Hippocampal formation (tissue), 2 donors: ENCODE measurements around the gene PDE7B.
"Not testable (repeated sequence)": the region's sequence is repeated elsewhere in the genome, so short reads cannot be mapped to it uniquely, and the experiment has no call there.

Experiments
- DNase-seq, 2 donors: peaks; one replicate each; lab custom pipeline; 2025; lab: John Stamatoyannopoulos, UW

Gene PDE7B

DNA sequence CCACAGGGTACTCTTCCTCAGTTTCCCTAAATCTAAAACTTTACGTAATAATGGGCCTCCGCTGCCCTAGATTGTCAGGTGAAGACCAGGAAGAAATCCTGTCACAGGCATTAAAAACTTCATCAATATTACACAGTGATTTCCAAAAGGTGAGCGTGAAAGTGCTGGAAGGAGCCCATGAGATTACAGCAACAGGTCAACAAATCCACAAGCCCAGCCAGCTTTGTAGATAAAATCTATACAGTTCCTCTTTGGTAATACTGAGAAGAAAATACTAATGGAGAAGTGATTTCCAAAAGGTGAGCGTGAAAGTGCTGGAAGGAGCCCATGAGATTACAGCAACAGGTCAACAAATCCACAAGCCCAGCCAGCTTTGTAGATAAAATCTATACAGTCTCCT, 254.3 kb downstream of the PDE7B start:
- DNase-seq, result not testable (repeated sequence)

GRCh38 chr6:136108361-136108945, 257.0 kb downstream of the PDE7B start:
- DNase-seq, result no peak

DNA sequence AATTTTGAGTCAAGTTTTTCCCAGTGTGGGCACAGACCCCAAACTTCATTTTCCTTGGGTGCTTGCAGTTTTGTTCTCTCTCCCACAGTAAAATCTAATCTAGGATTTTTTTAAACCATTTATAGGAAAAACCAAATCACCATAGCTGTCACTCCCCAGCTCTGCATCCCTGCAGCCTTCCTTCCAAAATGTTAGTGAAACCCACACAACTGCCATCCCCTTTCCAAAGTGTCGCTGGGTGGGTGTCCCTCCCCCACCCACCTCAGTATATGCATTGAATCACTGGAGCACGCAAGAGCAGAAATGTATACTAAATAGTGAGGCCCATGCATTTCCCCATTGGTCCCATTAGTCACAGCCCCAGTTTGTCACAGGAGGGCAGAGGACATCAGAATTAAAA, 260.3 kb downstream of the PDE7B start:
- DNase-seq, result no peak

GRCh38 chr6:136112262-136112661, 260.8 kb downstream of the PDE7B start:
- DNase-seq, result no peak

DNA sequence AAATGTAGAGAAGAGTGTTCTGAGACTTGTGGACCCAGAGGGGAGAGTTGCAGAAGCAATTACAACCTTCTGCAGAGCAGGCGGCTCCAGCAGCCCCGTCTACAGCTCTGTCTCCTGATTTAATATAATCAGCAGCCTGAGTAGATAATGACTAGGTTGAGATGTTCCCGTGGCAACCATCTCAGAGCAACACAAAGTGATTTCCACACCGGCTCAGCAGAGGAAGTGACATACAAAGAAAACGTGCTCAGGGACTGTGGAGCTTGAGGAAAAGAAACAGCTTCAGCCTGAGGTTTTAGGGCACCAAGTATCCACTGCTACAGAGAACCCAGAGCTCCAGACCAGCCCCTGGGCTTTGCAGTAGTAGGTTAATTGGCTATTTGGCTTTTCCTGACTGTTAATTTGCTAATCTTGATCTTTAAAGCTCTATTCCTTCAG, 262.3 kb downstream of the PDE7B start:
- no peak for DNase-seq

- DNase-seq, result no peak
Observed at GRCh38 chr6:136114661-136115060, 263.2 kb downstream of the PDE7B start.

GRCh38 chr6:136115941-136116340, 264.4 kb downstream of the PDE7B start:
- DNase-seq, result no peak

- DNase-seq, result no peak
Observed at GRCh38 chr6:136117081-136117480, 265.6 kb downstream of the PDE7B start.

GRCh38 chr6:136118787-136119186, 267.3 kb downstream of the PDE7B start:
- DNase-seq, result no peak

- DNase-seq, result no peak
Observed at GRCh38 chr6:136123468-136123867, 272.0 kb downstream of the PDE7B start.

DNA sequence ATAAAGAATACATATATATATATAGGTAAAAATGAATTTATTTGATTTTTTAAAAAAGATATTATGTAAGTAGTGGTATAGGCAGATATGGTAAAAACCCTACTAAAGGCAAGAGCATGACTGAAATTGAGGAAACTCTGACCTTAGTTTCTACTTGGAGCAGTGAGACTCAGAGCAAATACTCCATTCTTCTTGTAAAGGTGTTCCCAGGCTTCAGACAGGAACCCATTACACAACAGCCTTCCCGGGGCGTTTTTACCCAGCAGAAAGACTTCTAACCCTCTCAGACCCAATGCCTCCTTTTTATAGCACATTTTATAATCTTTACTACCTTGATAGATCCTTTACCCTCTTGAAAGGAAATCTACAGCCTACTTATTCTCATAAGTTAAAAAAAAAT, 274.1 kb downstream of the PDE7B start:
- DNase-seq, result no peak

- no peak for DNase-seq
Observed at GRCh38 chr6:136127873-136128272, 276.4 kb downstream of the PDE7B start.

GRCh38 chr6:136129365-136129764, 277.9 kb downstream of the PDE7B start:
- DNase-seq, result no peak

DNA sequence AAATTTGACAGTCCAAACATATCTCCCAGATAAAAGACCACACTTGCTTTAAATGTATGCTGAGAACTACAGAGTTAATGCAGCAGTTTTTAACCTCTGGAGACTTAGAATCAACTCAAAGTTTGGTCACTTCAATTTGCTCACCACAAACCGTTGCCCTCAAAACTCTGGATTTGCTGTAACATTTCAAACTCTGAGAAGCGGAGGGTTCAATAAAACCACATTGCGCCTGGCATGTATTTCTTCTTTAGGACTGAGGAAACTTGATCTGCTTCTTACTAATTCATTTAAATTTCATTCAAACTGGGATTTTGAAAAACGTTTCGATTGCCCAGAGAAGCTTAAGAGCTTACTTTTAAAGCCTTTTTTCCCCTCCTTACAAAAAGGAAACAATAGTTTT, 282.8 kb downstream of the PDE7B start:
- no peak for DNase-seq

GRCh38 chr6:136134751-136135150, 283.2 kb downstream of the PDE7B start:
- no peak for DNase-seq

DNA sequence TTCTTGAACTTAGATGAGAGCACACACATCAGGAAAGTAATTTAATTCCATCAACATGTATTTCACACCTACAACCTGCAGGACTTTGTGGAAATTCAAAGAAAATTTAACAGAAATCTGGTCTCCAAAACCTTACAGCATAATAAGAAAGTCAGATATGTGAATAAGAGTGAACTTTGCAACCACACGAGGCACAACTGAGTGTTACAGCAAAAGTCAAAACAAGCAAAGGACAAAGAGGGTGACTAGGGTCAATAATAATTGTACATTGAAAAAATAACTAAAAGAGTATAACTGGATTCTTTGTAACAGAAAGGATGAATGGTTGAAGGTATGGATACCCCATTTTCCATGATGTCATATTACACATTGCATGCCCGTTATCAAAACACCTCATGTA, 284.8 kb downstream of the PDE7B start:
- DNase-seq, result no peak

DNA sequence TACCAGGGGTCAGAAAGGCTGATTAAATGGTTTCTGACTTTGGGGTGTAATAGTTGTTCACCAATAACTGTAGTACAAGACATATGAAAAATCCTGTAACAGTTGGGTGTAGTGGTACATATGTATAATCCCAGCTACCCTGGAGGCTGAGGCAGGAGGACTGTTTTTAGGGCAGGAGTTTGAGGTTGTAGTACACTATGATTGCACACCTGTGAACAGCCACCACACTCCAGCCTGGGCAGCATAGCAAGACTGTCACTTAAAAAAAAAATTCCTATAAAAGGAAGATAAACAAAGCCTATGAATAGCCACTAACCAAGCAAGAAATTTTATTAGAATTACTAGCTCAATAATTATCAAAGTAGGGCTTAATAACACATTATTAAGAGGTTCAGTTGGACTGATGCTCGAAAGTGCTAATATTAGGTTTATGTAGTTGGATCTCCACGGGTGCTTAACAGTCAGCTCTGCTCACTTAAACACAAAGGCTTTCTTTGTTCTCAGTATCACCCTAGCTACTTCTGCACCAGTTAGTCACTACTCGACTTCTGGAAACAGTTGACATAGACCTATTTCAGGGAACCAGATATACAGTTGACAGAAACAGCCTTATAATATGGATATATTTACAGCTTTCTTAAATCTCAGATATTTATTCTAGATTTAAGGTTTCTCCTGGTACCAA, 285.6 kb downstream of the PDE7B start:
- no peak for DNase-seq

DNA sequence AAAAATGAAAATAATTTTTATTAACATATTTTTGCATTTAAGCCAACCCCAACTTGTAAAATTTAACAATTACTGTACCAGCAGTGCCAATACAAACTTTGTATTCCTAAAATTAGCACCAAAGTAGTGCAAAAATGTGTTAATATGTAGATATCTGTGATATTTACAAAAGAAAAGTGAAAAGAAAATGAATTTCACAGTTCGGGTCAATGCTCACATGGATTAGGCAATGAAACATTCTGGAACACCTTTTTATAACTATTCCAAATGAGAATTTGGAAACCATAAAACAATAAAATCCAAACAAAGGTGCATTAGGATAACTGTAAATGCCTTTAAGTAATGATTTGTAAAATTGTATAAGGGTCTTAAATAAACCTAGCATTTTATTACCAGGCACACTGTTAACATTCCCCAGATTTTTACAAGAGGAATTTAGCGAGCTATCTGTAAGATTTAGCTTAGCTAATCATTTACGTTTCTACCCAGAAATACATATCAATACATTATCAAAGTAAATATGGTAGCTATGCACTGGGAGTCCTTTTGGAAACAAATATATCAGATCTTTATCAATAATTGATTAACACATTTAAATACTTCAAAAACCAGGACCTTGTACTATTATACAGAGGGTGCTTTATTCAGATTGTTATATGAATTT, 286.4 kb downstream of the PDE7B start:
- no peak for DNase-seq

- not testable (repeated sequence) for DNase-seq
Observed at GRCh38 chr6:136139111-136139510, 287.6 kb downstream of the PDE7B start.

DNA sequence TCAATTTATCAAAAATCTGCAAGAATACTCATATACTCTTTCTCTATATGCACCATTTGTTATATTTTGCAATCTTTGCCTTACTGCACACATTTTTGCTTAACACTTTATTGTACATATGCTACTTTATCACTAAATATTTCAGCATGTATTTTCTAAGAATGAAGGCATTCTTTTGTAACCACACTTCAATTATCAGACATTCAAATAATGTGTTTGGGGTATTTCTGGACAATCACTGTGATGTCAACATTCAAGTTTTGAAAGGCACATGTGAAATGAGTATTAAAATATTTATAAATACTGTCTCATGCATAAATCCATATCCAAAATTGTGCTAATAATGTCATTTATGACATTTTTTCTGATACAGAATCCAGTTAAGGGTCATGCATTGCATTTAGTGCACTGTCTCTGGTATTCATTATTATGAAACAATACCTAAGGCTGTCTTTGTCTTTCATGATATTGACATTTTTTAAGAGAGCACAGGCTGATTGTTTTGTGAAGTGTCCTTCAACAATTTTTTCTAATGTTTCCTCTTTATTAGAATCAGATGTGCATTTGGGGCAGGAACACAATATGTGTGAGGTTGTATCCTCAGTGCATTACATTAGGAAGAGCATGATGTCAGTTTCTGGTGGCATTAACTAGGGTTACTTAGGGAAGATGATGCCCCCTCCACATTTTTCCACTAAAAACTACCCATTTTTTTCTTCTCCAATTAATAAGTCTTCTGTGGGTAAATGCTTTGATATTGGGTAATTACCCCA, 292.9 kb downstream of the PDE7B start:
- no peak for DNase-seq

DNA sequence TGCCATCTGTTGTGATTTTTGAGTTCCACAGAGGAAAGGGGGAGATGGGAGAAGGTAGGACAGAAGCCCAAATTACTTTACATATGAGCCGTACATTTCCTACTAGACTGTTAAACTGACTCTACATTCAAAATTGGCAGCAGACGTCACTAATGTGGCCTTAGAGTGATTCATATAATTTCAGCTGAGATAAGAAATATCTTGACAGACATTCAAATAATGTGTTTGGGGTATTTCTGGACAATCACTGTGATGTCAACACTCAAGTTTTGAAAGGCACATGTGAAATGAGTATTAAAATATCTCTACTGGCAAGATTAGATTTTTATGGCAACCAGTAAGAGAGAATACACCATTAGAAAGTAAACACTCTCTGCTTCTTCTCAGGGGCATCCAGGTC, 294.6 kb downstream of the PDE7B start:
- DNase-seq, result no peak

GRCh38 chr6:136147342-136147741, 295.8 kb downstream of the PDE7B start:
- DNase-seq, result no peak

DNA sequence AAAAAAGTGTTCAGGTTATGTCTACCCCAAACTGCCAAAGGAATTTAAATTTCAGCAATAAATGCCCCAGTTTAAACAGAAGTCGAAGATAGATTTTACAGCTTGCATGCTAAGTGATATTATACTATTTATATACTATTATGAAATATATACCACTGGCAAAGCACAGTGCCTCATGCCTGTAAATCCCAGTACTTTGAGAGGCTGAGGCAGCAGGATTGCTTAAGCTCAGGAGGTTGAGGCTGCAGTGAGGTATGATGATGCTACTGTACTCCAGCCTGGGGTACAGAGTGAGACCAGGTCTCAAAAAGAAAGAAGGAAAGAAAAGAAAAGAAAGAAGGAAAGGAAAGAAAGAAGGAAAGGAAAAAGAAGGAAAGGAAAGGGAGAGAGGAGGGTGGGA, 296.6 kb downstream of the PDE7B start:
- no peak for DNase-seq
